GM12878 (cell line): ENCODE measurements around the gene RANBP1. TPM values are rescaled to one million over a fixed set of nuclear protein-coding genes. Genes with fewer than 3 reads are reported as not detected.

Experiments used
- ATAC-seq: fragments of 200-7000 bp; cut with Tn5 transposase; 3 replicates; pipeline ENCODE4 v1.9.1; 2020; ENCODE audit warnings: mild to moderate bottlenecking, moderate library complexity
- BruUV-seq: library from RNA; stranded (reverse); fragments of 400-500 nt; replicated peaks from 2 replicates; lab custom pipeline; 2021; lab: Mats Ljungman, UMichigan
- CTCF ChIA-PET: fragments of 300-600 bp; sonication (Branson Sonifier 250); formaldehyde crosslinking; extraction: SDS; loops from one replicate; lab custom pipeline; 2021; ENCODE audit warnings: inconsistent platforms; lab: Yijun Ruan, JAX
- POLR2A ChIA-PET: fragments of 350-600 bp; formaldehyde crosslinking; extraction: SDS; loops from one replicate; lab custom pipeline; 2021; ENCODE audit warnings: inconsistent platforms; lab: Charles Lee
- RAD21 ChIA-PET: fragments of 300-600 bp; sonication (Branson Sonifier 250); formaldehyde crosslinking; loops from one replicate; lab custom pipeline; 2023; ENCODE audit warnings: antibody characterized with exemption; ENCODE audit not compliant: unreplicated experiment; lab: Charles Lee
- SMC1A ChIA-PET: fragments of 300-600 bp; sonication (Branson Sonifier 250); formaldehyde crosslinking; loops from one replicate; lab custom pipeline; 2023; ENCODE audit not compliant: unreplicated experiment, uncharacterized antibody; lab: Charles Lee
- DNase-seq: peaks from one replicate; pipeline ENCODE4 v3.0.0-alpha.2; 2011; ENCODE audit warnings: low read depth, low spot score
- FAIRE-seq: peaks from 3 replicates; lab custom pipeline; 2011; peaks lifted over from hg19 to GRCh38; lab: Jason Lieb, UNC
- H2AFZ ChIP-seq: 2 replicates; pipeline ENCODE4 v1.6.0; 2011; ENCODE audit warnings: low read depth, low read length, control low read depth; ENCODE audit not compliant: control insufficient read depth
- H3K27ac ChIP-seq: 2 replicates; pipeline ENCODE4 v1.5.1; 2011; ENCODE audit warnings: control low read depth; ENCODE audit not compliant: control insufficient read depth, insufficient read depth
- H3K27me3 ChIP-seq, 2 experiments: replicated peaks in 1 of 2; 2 replicates each; pipeline versions ENCODE4 v1.6.0 to v1.6.1; 2011; ENCODE audit warnings: low read length in 1 of 2; ENCODE audit not compliant: control insufficient read depth in 2 of 2, insufficient read depth in 2 of 2
- H3K36me3 ChIP-seq, 2 experiments: 2 replicates each; pipeline ENCODE4 v1.5.1; 2011; ENCODE audit warnings: low read length in 1 of 2; ENCODE audit not compliant: control insufficient read depth in 2 of 2, insufficient read depth in 2 of 2
- H3K4me1 ChIP-seq: 2 replicates; pipeline ENCODE4 v1.6.1; 2011; ENCODE audit warnings: mild to moderate bottlenecking, low read length, moderate library complexity, mixed read lengths; ENCODE audit not compliant: control insufficient read depth, insufficient read depth
- H3K4me2 ChIP-seq: 2 replicates; pipeline ENCODE4 v1.6.0; 2011; ENCODE audit warnings: control low read depth; ENCODE audit not compliant: control insufficient read depth, insufficient read depth
- H3K4me3 ChIP-seq: fragments of 200-600 bp; sonication (generic); 2 replicates; pipeline ENCODE4 v1.5.1; 2016
- H3K79me2 ChIP-seq: 2 replicates; pipeline ENCODE4 v1.6.0; 2011; ENCODE audit warnings: low read length; ENCODE audit not compliant: control insufficient read depth, insufficient read depth
- H3K9ac ChIP-seq: 2 replicates; pipeline ENCODE4 v1.8.0; 2011; ENCODE audit warnings: low read length, control low read depth, mixed read lengths; ENCODE audit not compliant: control insufficient read depth, insufficient read depth
- H3K9me3 ChIP-seq: replicated peaks from 3 replicates; pipeline ENCODE4 v1.5.1; 2011; ENCODE audit warnings: mild to moderate bottlenecking, low read length; ENCODE audit not compliant: control insufficient read depth, insufficient read depth
- H4K20me1 ChIP-seq: 2 replicates; pipeline ENCODE4 v1.6.0; 2011; ENCODE audit not compliant: control insufficient read depth, insufficient read depth
- BACH1 ChIP-seq: fragments of 450-650 bp; IDR thresholded peaks from 2 replicates; pipeline ENCODE4 v1.6.1; 2017; ENCODE audit warnings: mild to moderate bottlenecking, borderline replicate concordance
- BRCA1 ChIP-seq: IDR thresholded peaks from 2 replicates; pipeline ENCODE4 v1.6.1; 2011; ENCODE audit warnings: low read depth, low read length, improper control_type of control experiment
- CBFB ChIP-seq: IDR thresholded peaks from 2 replicates; pipeline ENCODE4 v1.6.1; 2016; ENCODE audit warnings: antibody characterized with exemption, low read depth
- CHD2 ChIP-seq: IDR thresholded peaks from 2 replicates; pipeline ENCODE4 v1.6.1; 2011; ENCODE audit warnings: low read depth, low read length, improper control_type of control experiment, borderline replicate concordance
- HCFC1 ChIP-seq: fragments of 150-350 bp; IDR thresholded peaks from 2 replicates; pipeline ENCODE4 v1.6.1; 2014; ENCODE audit warnings: low read length
- HDAC2 ChIP-seq: fragments of 200-600 bp; sonication (generic); IDR thresholded peaks from 2 replicates; pipeline ENCODE4 v1.6.1; 2017
- HDAC6 ChIP-seq: fragments of 200-600 bp; sonication (generic); IDR thresholded peaks from one replicate; pipeline ENCODE4 v1.8.0; 2017; ENCODE audit warnings: antibody characterized with exemption; ENCODE audit not compliant: unreplicated experiment
- KLF5 ChIP-seq: fragments of 450-650 bp; IDR thresholded peaks from 2 replicates; pipeline ENCODE4 v1.6.1; 2014; ENCODE audit warnings: mild to moderate bottlenecking; ENCODE audit not compliant: partially characterized antibody
- MTA3 ChIP-seq: IDR thresholded peaks from 2 replicates; pipeline ENCODE4 v1.6.1; 2012; ENCODE audit warnings: low read length, inconsistent platforms, borderline replicate concordance
- NFYB ChIP-seq: IDR thresholded peaks from 2 replicates; pipeline ENCODE4 v1.6.1; 2011; ENCODE audit warnings: low read depth, mild to moderate bottlenecking, low read length, improper control_type of control experiment, moderate library complexity; ENCODE audit not compliant: insufficient read depth
- NR2C2 ChIP-seq: IDR thresholded peaks from 2 replicates; pipeline ENCODE4 v1.6.1; 2011; ENCODE audit warnings: borderline replicate concordance, low read depth; ENCODE audit not compliant: control insufficient read depth, insufficient read length
- POLR2AphosphoS2 ChIP-seq: IDR thresholded peaks from 2 replicates; pipeline ENCODE4 v1.6.1; 2011; ENCODE audit warnings: low read depth, mild to moderate bottlenecking, low read length, improper control_type of control experiment, moderate library complexity
- POLR2AphosphoS5 ChIP-seq: IDR thresholded peaks from 2 replicates; pipeline ENCODE4 v1.6.1; 2011; ENCODE audit warnings: mild to moderate bottlenecking, low read length, inconsistent platforms
- RCOR1 ChIP-seq: conservative IDR thresholded peaks from 2 replicates; pipeline ENCODE4 v1.6.1; 2012; ENCODE audit warnings: low read depth, low read length, improper control_type of control experiment
- RELA ChIP-seq: fragments of 450-650 bp; IDR thresholded peaks from 2 replicates; pipeline ENCODE4 v1.8.0; 2014; ENCODE audit warnings: borderline replicate concordance; ENCODE audit not compliant: partially characterized antibody
- RUNX3 ChIP-seq: IDR thresholded peaks from 2 replicates; pipeline ENCODE4 v1.6.1; 2012; ENCODE audit warnings: low read length, inconsistent platforms
- SUPT20H ChIP-seq: IDR thresholded peaks from 2 replicates; pipeline ENCODE4 v1.6.1; 2011; ENCODE audit warnings: low read depth, mild to moderate bottlenecking, low read length, moderate library complexity, borderline replicate concordance; ENCODE audit not compliant: control insufficient read depth
- TCF12 ChIP-seq: IDR thresholded peaks from 2 replicates; pipeline ENCODE4 v1.6.1; 2011; ENCODE audit warnings: low read depth, mild to moderate bottlenecking, low read length
- YY1 ChIP-seq: IDR thresholded peaks from 2 replicates; pipeline ENCODE4 v1.6.1; 2011; ENCODE audit warnings: low read depth, mild to moderate bottlenecking, low read length
- WGBS: methylation state at CpG from one replicate; pipeline ENCODE4 v1.1.6; 2016; ENCODE audit warnings: low lambda C conversion rate; ENCODE audit not compliant: insufficient replicate concordance, insufficient coverage; ENCODE audit errors: missing lambda C conversion rate; 5-methylcytosine and 5-hydroxymethylcytosine counted together
- in situ Hi-C: fragments of 300-500 bp; cut with MboI; formaldehyde crosslinking; loops from 9 replicates; pipeline ENCODE4 v1.14.3; 2018; ENCODE audit warnings: mixed read lengths
- intact Hi-C: fragments of 100-400 bp; cut with micrococcal nuclease; formaldehyde crosslinking; loops from one replicate; pipeline ENCODE4 v1.14.2; 2022; ENCODE audit not compliant: unreplicated experiment
- polyA plus RNA-seq, 11 experiments: library from polyadenylated mRNA; depleted of rRNA in 4 of 11; unstranded in 6 of 11; stranded (reverse) in 5 of 11; fragments of >200 nt; fragmentation: Nextera tagmentation in 4 of 11; fragmentation: Illumina TruSeq in 1 of 11; extraction: Ambion mirVana in 4 of 11; extraction: Trizol in 1 of 11; gene quantifications; 1 replicate in 1 of 11; 2 replicates in 10 of 11; pipeline versions ENCODE4 v1.2.1 to v1.2.3, GENCODE V29; 2011 to 2016; ENCODE audit warnings: inconsistent platforms in 2 of 11, missing spikeins in 2 of 11, low read depth in 1 of 11
- total RNA-seq, 4 experiments: library from RNA; depleted of rRNA in 3 of 4; stranded (reverse); fragments of >200 nt in 3 of 4; fragmentation: Illumina TruSeq in 1 of 4; extraction: Trizol in 1 of 4; gene quantifications; 2 replicates each; pipeline versions ENCODE4 v1.2.1 to v1.2.3, GENCODE V29; 2013 to 2021
- TF ChIP-seq, protein P1 (sequence below): fragments of 450-650 bp; formaldehyde crosslinking; IDR thresholded peaks from 2 replicates; pipeline ENCODE4 v1.4.0; 2022; ENCODE audit warnings: mild to moderate bottlenecking, moderate library complexity
- TF ChIP-seq, protein P2 (sequence below): IDR thresholded peaks from 2 replicates; pipeline ENCODE4 v1.6.1; 2012; ENCODE audit warnings: low read length, inconsistent platforms

The RANBP1 gene
- total and polyA plus RNA-seq, 10 of the 15 experiments (the other 5 are each of a cell fraction or from before 2014, with no cell fraction given) = 55.3 to 808 (median 394) TPM

DNA sequence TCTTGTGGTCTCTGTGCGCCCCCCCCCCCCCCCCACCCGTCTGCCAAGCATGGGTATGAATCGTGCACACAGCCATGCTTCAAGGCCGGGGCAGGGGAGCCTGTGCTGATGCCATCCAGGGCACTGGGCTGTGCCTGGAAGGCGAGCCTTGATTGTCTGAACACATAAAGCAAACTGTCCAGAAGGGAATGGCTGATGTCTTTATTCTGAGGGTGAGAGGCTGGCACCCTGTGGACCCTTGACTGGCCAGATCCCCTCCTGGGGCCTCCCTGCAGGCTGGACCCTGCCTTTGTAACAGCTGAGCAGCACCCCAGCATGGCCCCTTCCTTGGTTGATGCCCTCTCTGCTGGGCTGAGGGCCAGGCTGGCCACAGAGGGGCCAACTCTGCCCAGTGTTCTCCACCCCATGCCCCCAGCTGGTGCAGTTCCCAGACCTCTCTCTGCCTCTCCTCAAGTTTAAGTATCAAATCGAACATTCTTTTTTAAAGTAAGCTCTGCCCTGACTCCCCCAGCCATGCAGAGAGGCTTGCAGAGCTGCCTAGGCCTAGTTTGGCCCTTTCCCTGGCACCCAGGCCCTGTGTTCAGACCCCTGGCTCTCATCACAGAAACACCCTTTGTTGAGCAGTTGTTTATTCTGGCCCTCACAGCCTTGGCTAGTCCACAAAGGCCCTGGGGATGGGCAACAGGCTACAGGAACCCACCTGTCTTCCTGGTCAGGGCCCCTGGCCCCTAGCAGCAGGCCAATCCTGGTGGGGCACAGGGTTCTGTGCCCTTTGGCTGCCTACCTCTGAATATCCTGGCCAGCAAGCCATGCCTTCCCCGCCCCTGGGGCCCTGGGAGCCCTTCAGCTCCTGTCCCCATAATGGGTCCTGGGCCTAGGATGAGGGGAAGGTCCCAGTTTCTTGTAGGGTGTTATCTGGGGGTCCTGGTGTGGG is 3.9 kb upstream of the RANBP1 start:
- Histone ChIP-seq H3K4me3 (no peak overlapping the region), H3K4me2 (no peak overlapping the region), H3K4me1 (peaks cover 21% of the 10 kb centered on the region), H3K27me3 (no peaks in the 10 kb centered on the region), H3K79me2 (peaks cover 25% of the 10 kb centered on the region), H2AFZ (no peak overlapping the region), H3K9me3 (no peaks in the 10 kb centered on the region), H3K27ac (peak overlapping the region; percentile 46; the same call in 1 of the 2 replicates), H4K20me1 (no peaks in the 10 kb centered on the region), H3K9ac (no peak overlapping the region), H3K36me3 (peaks cover 28 to 61% of the 10 kb centered on the region in 2 experiments; a peak in 3 of 4 replicates)
- WGBS = 34% methylated on average over 7 of the region's 7 CpGs
- POLR2A ChIA-PET = no interaction called here
- intact Hi-C loops (no loop called here), in situ Hi-C loops (no loop called here)
- ATAC-seq = no peak; the same call in 2 of the 3 replicates
- SMC1A ChIA-PET = no interaction called here
- BruUV-seq = no TSS peak
- CTCF ChIA-PET = no interaction called here
- RAD21 ChIA-PET = no interaction called here
- FAIRE-seq = no peak
- DNase-seq = no peak
- TF ChIP-seq RELA (no peak), HCFC1 (no peak), SUPT20H (no peak), MTA3 (peak; percentile 19; the same call in 1 of the 2 replicates), CHD2 (no peak), BACH1 (no peak), HDAC2 (no peak), RUNX3 (no peak), KLF5 (no peak), POLR2AphosphoS2 (no peak), BRCA1 (no peak), NR2C2 (no peak), YY1 (0 out of 2 replicates have a peak, but pooled peaks have one; percentile 3), CBFB (0 out of 2 replicates have a peak, but pooled peaks have one; percentile 16), TCF12 (no peak), POLR2AphosphoS5 (peak; percentile 17; the same call in 1 of the 2 replicates), NFYB (no peak), RCOR1 (no peak), HDAC6 (no peak)
- TF ChIP-seq, protein P1, sequence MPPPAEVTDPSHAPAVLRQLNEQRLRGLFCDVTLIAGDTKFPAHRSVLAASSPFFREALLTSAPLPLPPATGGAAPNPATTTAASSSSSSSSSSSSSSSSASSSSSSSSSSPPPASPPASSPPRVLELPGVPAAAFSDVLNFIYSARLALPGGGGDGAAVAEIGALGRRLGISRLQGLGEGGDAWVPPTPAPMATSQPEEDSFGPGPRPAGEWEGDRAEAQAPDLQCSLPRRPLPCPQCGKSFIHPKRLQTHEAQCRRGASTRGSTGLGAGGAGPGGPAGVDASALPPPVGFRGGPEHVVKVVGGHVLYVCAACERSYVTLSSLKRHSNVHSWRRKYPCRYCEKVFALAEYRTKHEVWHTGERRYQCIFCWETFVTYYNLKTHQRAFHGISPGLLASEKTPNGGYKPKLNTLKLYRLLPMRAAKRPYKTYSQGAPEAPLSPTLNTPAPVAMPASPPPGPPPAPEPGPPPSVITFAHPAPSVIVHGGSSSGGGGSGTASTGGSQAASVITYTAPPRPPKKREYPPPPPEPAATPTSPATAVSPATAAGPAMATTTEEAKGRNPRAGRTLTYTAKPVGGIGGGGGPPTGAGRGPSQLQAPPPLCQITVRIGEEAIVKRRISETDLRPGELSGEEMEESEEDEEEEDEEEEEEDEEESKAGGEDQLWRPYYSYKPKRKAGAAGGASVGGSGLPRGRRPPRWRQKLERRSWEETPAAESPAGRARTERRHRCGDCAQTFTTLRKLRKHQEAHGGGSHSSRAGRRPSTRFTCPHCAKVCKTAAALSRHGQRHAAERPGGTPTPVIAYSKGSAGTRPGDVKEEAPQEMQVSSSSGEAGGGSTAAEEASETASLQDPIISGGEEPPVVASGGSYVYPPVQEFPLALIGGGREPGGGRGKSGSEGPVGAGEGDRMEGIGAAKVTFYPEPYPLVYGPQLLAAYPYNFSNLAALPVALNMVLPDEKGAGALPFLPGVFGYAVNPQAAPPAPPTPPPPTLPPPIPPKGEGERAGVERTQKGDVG = no peak
- TF ChIP-seq, protein P2, sequence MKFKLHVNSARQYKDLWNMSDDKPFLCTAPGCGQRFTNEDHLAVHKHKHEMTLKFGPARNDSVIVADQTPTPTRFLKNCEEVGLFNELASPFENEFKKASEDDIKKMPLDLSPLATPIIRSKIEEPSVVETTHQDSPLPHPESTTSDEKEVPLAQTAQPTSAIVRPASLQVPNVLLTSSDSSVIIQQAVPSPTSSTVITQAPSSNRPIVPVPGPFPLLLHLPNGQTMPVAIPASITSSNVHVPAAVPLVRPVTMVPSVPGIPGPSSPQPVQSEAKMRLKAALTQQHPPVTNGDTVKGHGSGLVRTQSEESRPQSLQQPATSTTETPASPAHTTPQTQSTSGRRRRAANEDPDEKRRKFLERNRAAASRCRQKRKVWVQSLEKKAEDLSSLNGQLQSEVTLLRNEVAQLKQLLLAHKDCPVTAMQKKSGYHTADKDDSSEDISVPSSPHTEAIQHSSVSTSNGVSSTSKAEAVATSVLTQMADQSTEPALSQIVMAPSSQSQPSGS = 0 out of 2 replicates have a peak, but pooled peaks have one; percentile 23
